ENCODE results near the gene FAXDC2. TPM values are rescaled to one million over a fixed set of nuclear protein-coding genes. Genes with fewer than 3 reads are reported as not detected.
A peak's percentile ranks its signal among the peaks of the same experiment; 100 is the strongest.

FAXDC2 gene
- total and polyA plus RNA-seq, 2 of the 13 experiments (the other 11 are each of a cell fraction or from before 2014, with no cell fraction given), result 4.7 to 58.8 TPM

DNA sequence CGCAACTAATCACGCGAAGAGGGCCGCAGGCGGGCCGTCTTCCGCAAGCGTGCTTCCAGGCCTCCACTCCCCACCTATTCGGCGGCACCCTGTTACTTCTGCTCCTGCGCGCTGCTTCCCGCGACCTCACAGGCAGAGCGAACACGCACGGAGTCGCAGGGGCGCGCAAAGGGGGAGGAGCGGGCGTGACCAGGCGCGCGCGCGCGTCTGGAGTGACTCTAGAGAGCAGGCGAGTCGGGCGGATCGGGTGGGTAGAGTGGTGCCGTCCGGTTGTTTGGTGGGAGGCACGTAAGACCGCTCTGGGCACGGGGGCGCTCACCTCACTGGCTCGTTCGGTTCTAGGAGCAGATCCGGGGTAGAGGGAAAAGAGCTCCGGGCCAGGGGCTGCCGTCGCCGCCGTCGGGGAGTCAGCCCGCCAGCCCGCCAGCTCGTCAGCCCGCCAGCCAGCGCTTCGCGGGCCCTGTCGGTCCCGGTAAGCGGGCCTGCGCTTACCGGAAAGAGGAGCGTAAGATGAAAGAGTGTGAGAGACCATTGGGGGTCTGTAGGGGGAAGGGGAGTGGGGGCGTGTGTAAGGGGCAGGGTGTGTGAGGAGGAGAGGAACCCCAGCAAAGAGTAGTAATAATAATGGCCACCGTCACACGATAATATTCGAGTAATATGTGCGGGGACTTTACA is 8.0 kb upstream of the FAXDC2 start, which contains the start of gene CNOT8 (continued):
- TF ChIP-seq, protein P1, sequence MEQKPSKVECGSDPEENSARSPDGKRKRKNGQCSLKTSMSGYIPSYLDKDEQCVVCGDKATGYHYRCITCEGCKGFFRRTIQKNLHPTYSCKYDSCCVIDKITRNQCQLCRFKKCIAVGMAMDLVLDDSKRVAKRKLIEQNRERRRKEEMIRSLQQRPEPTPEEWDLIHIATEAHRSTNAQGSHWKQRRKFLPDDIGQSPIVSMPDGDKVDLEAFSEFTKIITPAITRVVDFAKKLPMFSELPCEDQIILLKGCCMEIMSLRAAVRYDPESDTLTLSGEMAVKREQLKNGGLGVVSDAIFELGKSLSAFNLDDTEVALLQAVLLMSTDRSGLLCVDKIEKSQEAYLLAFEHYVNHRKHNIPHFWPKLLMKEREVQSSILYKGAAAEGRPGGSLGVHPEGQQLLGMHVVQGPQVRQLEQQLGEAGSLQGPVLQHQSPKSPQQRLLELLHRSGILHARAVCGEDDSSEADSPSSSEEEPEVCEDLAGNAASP (CRISPR knock-in tag; IDR thresholded peaks at IDR 0.05; ENCODE audit: borderline replicate concordance), result peak; percentile 75; the same call in 1 of the 2 replicates
- TF ChIP-seq ZNF615 (CRISPR knock-in tag; IDR thresholded peaks at IDR 0.05; ENCODE audit: borderline replicate concordance), result no peak
- TF ChIP-seq ADNP (CRISPR knock-in tag; IDR thresholded peaks at IDR 0.05), result no peak
- peak; percentile 37; the same call in 1 of the 2 replicates for TF ChIP-seq SMAD3 (CRISPR knock-in tag; IDR thresholded peaks at IDR 0.05)
- peak; percentile 38; the same call in 1 of the 2 replicates for TF ChIP-seq ZNF670 (CRISPR knock-in tag; IDR thresholded peaks at IDR 0.05; ENCODE audit: borderline replicate concordance)
- no peak for TF ChIP-seq ZNF672 (CRISPR knock-in tag; IDR thresholded peaks at IDR 0.05)
- no peak for TF ChIP-seq MEIS2 (CRISPR knock-in tag; IDR thresholded peaks at IDR 0.05)
- TF ChIP-seq ZNF496 (CRISPR knock-in tag; IDR thresholded peaks at IDR 0.05; ENCODE audit: insufficient replicate concordance), result no peak
- TF ChIP-seq PAF1 (CRISPR knock-in tag; IDR thresholded peaks at IDR 0.05), result no peak
- TF ChIP-seq ZNF557 (CRISPR knock-in tag; IDR thresholded peaks at IDR 0.05), result peak; percentile 85; the same call in 1 of the 2 replicates
- TF ChIP-seq, protein P2, sequence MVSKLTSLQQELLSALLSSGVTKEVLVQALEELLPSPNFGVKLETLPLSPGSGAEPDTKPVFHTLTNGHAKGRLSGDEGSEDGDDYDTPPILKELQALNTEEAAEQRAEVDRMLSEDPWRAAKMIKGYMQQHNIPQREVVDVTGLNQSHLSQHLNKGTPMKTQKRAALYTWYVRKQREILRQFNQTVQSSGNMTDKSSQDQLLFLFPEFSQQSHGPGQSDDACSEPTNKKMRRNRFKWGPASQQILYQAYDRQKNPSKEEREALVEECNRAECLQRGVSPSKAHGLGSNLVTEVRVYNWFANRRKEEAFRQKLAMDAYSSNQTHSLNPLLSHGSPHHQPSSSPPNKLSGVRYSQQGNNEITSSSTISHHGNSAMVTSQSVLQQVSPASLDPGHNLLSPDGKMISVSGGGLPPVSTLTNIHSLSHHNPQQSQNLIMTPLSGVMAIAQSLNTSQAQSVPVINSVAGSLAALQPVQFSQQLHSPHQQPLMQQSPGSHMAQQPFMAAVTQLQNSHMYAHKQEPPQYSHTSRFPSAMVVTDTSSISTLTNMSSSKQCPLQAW (CRISPR knock-in tag; IDR thresholded peaks at IDR 0.05), result peak; percentile 87
- 0 out of 2 replicates have a peak, but pooled peaks have one; percentile 64 for TF ChIP-seq BORCS8-MEF2B (CRISPR knock-in tag; IDR thresholded peaks at IDR 0.05)
- TF ChIP-seq, protein P3, sequence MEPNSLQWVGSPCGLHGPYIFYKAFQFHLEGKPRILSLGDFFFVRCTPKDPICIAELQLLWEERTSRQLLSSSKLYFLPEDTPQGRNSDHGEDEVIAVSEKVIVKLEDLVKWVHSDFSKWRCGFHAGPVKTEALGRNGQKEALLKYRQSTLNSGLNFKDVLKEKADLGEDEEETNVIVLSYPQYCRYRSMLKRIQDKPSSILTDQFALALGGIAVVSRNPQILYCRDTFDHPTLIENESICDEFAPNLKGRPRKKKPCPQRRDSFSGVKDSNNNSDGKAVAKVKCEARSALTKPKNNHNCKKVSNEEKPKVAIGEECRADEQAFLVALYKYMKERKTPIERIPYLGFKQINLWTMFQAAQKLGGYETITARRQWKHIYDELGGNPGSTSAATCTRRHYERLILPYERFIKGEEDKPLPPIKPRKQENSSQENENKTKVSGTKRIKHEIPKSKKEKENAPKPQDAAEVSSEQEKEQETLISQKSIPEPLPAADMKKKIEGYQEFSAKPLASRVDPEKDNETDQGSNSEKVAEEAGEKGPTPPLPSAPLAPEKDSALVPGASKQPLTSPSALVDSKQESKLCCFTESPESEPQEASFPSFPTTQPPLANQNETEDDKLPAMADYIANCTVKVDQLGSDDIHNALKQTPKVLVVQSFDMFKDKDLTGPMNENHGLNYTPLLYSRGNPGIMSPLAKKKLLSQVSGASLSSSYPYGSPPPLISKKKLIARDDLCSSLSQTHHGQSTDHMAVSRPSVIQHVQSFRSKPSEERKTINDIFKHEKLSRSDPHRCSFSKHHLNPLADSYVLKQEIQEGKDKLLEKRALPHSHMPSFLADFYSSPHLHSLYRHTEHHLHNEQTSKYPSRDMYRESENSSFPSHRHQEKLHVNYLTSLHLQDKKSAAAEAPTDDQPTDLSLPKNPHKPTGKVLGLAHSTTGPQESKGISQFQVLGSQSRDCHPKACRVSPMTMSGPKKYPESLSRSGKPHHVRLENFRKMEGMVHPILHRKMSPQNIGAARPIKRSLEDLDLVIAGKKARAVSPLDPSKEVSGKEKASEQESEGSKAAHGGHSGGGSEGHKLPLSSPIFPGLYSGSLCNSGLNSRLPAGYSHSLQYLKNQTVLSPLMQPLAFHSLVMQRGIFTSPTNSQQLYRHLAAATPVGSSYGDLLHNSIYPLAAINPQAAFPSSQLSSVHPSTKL (CRISPR knock-in tag; IDR thresholded peaks at IDR 0.05), result peak; percentile 58
- TF ChIP-seq HMGA1 (CRISPR knock-in tag; conservative IDR thresholded peaks at IDR 0.05), result no peak
- TF ChIP-seq ZNF737 (CRISPR knock-in tag; IDR thresholded peaks at IDR 0.05; ENCODE audit: borderline replicate concordance), result no peak
- peak; percentile 64; the same call in 1 of the 2 replicates for TF ChIP-seq CBFB (CRISPR knock-in tag; IDR thresholded peaks at IDR 0.05)
- peak; percentile 60; the same call in 1 of the 2 replicates for TF ChIP-seq TBX3 (IDR thresholded peaks at IDR 0.05; ENCODE audit: borderline replicate concordance)
- TF ChIP-seq ARHGAP35 (CRISPR knock-in tag; IDR thresholded peaks at IDR 0.05; ENCODE audit: borderline replicate concordance), result no peak
- TF ChIP-seq, protein P4, sequence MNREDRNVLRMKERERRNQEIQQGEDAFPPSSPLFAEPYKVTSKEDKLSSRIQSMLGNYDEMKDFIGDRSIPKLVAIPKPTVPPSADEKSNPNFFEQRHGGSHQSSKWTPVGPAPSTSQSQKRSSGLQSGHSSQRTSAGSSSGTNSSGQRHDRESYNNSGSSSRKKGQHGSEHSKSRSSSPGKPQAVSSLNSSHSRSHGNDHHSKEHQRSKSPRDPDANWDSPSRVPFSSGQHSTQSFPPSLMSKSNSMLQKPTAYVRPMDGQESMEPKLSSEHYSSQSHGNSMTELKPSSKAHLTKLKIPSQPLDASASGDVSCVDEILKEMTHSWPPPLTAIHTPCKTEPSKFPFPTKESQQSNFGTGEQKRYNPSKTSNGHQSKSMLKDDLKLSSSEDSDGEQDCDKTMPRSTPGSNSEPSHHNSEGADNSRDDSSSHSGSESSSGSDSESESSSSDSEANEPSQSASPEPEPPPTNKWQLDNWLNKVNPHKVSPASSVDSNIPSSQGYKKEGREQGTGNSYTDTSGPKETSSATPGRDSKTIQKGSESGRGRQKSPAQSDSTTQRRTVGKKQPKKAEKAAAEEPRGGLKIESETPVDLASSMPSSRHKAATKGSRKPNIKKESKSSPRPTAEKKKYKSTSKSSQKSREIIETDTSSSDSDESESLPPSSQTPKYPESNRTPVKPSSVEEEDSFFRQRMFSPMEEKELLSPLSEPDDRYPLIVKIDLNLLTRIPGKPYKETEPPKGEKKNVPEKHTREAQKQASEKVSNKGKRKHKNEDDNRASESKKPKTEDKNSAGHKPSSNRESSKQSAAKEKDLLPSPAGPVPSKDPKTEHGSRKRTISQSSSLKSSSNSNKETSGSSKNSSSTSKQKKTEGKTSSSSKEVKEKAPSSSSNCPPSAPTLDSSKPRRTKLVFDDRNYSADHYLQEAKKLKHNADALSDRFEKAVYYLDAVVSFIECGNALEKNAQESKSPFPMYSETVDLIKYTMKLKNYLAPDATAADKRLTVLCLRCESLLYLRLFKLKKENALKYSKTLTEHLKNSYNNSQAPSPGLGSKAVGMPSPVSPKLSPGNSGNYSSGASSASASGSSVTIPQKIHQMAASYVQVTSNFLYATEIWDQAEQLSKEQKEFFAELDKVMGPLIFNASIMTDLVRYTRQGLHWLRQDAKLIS (CRISPR knock-in tag; IDR thresholded peaks at IDR 0.05), result no peak

Measured in HepG2 (cell line).